NCI-H2107 treated with DMSO at 0.1 percent for 48 hours (cell line): ENCODE data around the gene VPS37C.
"Not testable (repeated sequence)": the region's sequence is repeated elsewhere in the genome, so short reads cannot be mapped to it uniquely, and the experiment has no call there.

Experiments used
- DNase-seq: peaks from one replicate; lab custom pipeline; 2025; ENCODE audit not compliant: unreplicated experiment; lab: John Stamatoyannopoulos, UW

The VPS37C gene

GRCh38 chr11:61102667-61103571 lies 58.3 kb downstream of the VPS37C start:
- DNase-seq = no peak

- DNase-seq = no peak
Observed at GRCh38 chr11:61098778-61099177, 62.4 kb downstream of the VPS37C start.

- DNase-seq = not testable (repeated sequence)
Observed at GRCh38 chr11:61098261-61098660, 63.0 kb downstream of the VPS37C start.

GRCh38 chr11:61095021-61095420 lies 66.2 kb downstream of the VPS37C start:
- no peak for DNase-seq

GRCh38 chr11:61094167-61094566 lies 67.1 kb downstream of the VPS37C start:
- DNase-seq = not testable (repeated sequence)

- no peak for DNase-seq
Observed at GRCh38 chr11:61092908-61093763, 68.1 kb downstream of the VPS37C start.

- DNase-seq = no peak
Observed at GRCh38 chr11:61092280-61092766, 68.9 kb downstream of the VPS37C start.

GRCh38 chr11:61091373-61092279 lies 69.6 kb downstream of the VPS37C start:
- no peak for DNase-seq

- DNase-seq = no peak
Observed at GRCh38 chr11:61090982-61091372, 70.2 kb downstream of the VPS37C start.

- no peak for DNase-seq
Observed at GRCh38 chr11:61090521-61090920, 70.7 kb downstream of the VPS37C start.

GRCh38 chr11:61089806-61090491 lies 71.3 kb downstream of the VPS37C start:
- DNase-seq = no peak

- no peak for DNase-seq
Observed at GRCh38 chr11:61087426-61088119, 73.7 kb downstream of the VPS37C start.

- peak; percentile 29 for DNase-seq
Observed at GRCh38 chr11:61083601-61084147, 77.6 kb downstream of the VPS37C start.

- no peak for DNase-seq
Observed at GRCh38 chr11:61082931-61083531, 78.2 kb downstream of the VPS37C start.

- DNase-seq = no peak
Observed at GRCh38 chr11:61082062-61082870, 79.0 kb downstream of the VPS37C start.

- no peak for DNase-seq
Observed at GRCh38 chr11:61080986-61081590, 80.1 kb downstream of the VPS37C start.

GRCh38 chr11:61080526-61080925 lies 80.7 kb downstream of the VPS37C start:
- DNase-seq = no peak
